Fibroblast of peridontal ligament (primary cell): Measurements from ENCODE around the gene RBPJ.

Source experiments
- DNase-seq: peaks from one replicate; pipeline ENCODE4 v3.0.0-alpha.2; 2010; ENCODE audit errors: extremely low read depth

RBPJ gene

DNA sequence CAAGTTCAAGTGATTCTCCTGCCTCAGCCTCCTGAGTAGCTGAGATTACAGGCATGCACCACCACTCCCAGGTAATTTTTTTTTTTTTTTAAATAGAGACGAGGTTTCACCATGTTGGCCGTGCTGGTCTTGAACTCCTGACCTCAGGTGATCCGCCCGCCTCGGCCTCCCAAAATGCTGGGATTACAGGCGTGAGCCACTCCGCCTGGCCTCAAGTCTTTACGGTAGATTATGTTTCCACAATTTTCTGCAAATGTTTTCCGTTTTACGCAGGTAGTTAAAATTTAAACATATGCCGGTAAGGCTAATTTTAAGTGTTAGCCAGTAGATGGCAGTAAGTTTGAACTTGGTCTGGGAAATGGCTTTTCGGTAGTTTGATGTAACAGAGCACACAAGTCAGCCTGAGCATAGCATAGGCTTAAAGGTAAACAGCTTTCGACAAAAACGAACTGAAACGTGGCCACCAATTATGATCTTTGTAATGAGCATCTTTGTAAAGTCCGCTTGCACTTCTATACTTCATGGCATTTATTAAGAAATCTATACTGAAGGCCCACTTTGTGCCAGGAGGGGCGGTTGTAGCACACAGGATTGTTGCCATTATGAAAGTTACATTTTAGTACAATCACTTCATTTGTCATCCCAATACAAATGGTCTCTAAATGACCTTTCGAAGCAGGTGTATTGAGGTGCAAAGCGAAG is 138.4 kb downstream of the RBPJ start:
- peak; percentile 86 for DNase-seq

GRCh38 chr4:26459756-26460530 is 139.1 kb downstream of the RBPJ start:
- DNase-seq: peak; percentile 84

DNA sequence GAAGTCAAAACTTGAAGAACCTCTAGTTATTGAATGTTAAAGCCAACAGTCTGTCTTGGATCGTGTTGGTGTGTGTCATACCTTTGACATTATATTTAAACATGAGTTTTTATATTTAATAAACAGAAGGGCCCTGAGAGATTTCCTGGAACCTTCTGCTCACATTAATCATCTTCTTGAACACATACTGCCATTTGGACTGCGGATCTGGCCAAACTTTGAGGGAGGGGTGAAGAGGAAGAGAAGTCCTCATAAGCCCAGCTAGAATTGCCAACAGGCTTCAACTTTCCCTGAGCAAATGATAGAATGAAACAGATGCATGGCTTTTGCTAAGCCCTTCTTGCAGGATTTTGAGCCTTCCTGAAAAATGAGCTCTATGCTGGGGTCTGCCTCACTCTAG is 142.1 kb downstream of the RBPJ start:
- DNase-seq: peak; percentile 59

- DNase-seq: no peak
Measured at GRCh38 chr4:26463386-26463785, 142.6 kb downstream of the RBPJ start.

DNA sequence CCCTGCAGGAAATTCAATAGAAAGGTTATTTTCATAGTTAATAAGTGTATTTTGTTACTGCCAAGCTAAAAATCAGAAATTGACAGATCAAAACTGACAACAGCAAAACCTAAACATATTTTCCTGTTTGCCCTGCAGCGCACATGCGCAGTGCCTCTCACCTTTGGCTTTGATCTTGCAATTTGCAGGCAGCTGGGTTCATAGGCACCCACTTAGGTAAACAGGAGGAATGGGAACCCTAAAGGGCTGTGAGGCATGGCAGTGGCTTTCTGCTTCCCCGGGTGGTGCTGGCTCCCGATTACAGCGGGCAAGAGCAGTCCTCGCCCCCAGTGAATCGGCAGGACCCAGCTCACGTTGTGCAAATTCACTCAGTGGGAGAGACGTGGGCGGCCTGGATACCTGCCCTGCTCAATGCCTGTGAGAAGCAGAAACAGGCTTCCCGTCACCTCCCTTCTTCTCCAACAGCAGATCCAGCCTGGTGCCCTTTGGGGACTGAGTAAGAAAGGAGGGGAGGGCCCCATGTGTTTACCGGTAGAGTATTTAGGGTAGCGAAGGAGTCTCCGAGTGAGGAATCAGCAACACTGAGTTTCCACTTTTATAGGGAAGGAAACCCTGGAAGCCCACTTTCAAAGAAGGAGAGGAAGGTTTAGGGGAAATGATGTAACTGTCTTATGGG is 143.7 kb downstream of the RBPJ start:
- DNase-seq: no peak

- no peak for DNase-seq
Measured at GRCh38 chr4:26466578-26467270, 145.9 kb downstream of the RBPJ start.

DNA sequence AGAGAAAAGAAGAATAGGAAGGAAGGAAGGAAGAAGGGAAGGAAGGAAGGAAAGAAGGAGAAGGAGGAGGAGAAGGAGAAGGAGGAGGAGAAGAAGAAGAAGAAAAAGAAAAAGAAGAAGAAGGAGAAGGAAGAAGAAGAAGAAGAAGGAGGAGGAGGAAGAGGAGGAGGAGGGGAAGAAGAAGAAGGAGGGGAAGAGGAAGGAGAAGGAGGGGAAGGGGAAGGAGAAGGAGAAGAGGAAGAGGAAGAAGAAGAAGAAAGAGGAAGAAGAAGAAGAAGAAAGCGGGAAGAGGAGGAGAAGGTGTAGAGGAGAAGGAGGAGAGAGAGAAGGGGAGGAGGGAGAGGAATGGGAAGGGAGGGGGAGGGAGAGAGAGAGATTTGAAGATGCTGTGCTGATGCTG is 146.9 kb downstream of the RBPJ start:
- DNase-seq: no peak

- no peak for DNase-seq
Measured at GRCh38 chr4:26468283-26468949, 147.6 kb downstream of the RBPJ start.

GRCh38 chr4:26468977-26469376 is 148.2 kb downstream of the RBPJ start:
- no peak for DNase-seq

DNA sequence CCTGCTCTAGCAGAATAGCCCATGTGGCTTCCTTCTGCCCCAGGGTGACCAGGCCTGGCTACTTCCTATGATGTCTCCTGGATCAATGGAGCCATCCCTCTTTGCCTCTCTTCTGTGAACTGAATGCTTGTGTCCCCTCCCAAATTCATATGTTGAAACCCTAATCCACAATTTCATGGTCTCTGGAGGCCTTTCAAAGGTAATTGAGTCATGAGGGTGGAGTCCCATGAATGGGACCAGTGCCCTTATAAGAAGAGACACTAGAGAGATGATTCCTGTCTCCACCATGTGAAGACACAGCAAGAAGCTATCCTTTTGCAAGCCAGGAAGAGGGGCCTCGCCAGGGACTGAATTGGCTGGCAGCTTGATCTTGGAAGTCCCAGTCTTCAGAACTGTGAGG is 151.1 kb downstream of the RBPJ start:
- no peak for DNase-seq

- DNase-seq: no peak
Measured at GRCh38 chr4:26473893-26474292, 153.1 kb downstream of the RBPJ start.

GRCh38 chr4:26474551-26474950 is 153.7 kb downstream of the RBPJ start:
- no peak for DNase-seq

DNA sequence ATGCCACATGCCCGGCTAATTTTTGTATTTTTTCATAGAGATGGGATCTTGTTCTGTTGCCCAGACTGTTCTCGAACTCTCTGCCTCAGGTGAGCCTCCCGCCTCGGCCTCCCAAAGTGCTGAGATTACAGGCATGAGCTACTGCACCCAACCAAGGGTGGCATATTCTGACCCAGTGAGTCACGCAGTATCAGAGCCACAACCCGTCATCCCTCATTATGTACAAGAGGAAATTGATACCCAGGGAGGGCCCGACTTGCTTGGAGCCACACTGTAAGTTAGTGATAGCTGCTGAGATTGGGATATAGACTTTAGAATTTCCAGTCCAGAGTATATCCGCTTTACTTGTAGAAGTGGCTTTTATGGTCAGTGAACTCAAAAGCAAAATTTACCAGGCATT is 154.9 kb downstream of the RBPJ start:
- no peak for DNase-seq

DNA sequence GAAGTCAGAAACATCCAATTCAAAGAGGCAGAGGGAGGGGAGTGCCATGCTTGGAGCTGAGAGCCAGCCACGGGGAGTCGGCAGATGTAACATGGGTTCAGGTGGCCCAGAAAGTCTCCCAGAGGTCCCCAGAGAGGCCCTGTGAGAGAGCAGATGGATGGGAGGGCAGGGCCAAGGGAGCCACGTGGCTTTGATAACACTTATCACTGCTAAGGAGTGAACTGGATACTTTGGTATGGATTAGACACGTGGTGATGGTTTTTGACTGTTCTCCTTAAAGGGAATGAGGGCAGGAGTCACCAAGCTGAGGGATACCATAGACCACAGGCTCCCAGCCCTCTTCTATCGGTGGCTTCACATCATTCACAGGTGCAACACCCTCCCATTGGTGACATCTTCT is 155.7 kb downstream of the RBPJ start:
- no peak for DNase-seq

GRCh38 chr4:26478330-26478729 is 157.5 kb downstream of the RBPJ start:
- no peak for DNase-seq

DNA sequence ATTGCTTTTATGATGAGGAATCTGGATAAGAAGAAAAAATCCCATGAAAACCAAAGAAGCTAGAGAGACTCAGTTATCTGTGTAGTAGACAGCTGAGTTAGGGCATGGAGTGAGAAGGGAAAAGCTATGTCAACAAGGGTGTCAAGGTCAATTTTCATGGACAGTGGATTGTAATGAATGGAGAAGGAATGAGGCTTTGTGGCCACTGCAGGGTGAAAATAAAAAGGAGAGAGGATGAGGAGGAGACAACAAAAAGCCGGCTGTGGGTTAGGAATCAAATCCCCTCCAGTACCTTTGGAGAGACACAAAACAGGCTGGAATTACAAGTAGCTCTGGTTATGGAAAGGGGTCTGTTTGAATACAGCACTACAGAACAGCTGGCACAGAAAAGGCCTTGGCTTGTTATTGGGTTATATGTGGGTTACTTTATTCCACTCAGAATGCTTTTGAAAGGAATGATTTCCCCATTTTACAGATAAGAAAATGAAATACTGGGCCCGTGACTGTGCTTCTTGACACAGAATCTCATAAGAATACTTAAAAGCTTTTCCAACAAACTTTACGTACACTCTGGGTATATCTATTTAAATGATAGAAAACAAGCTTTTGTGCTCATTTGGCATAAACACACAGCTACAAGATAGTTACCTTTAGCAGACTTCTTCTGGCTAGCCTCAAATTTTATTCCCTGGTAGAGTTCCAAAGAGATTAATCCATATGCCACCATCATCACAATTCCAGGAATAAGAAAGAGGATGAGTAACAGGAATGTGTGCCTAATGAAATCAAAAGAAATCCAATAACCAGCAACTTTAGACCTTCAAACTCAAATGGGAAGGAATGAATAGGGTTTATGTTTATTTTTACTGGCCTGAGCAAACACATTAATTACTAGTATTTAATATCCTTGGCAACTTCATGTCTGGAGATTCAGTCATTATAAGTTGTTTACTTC is 162.0 kb downstream of the RBPJ start:
- DNase-seq: no peak

GRCh38 chr4:26484032-26484515 is 163.3 kb downstream of the RBPJ start:
- DNase-seq: peak; percentile 61

DNA sequence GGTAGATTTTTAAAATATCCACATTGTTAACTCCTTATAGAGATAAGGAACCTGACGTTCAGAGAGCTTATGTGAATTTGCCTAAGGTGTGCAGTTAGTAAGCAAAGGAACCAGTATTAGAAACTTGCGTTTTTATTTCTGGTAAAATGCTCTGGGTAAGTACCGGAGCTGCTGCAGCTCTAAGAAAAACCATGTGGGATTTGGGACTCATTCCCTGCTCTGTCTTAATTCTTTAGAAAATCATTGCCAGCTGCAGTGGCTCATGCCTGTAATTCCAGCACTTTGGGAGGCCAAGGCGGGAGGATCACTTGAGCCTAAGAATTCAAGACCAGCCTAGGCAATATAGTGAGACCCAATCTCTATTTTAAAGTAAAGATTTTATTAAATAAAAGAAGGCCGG is 163.7 kb downstream of the RBPJ start:
- peak; percentile 51 for DNase-seq
